Vagina (tissue), 2 donors: ENCODE measurements around the gene NUP42. TPM values are rescaled to one million over a fixed set of nuclear protein-coding genes. Genes with fewer than 3 reads are reported as not detected.

Source experiments
- DNase-seq, 2 donors: peaks; one replicate each; pipeline ENCODE4 v3.0.0-alpha.2; 2017; ENCODE audit errors: extremely low spot score in 2 of 2
- H3K27ac ChIP-seq: fragments of 200-600 bp; sonication (generic); one replicate; pipeline ENCODE4 v1.5.1; 2019
- H3K27me3 ChIP-seq: fragments of 200-600 bp; sonication (generic); one replicate; pipeline ENCODE4 v1.5.1; 2019
- H3K36me3 ChIP-seq, 2 donors: fragments of 200-600 bp; sonication (generic); one replicate each; pipeline ENCODE4 v1.5.1; 2017 to 2019
- H3K4me1 ChIP-seq: fragments of 200-600 bp; sonication (generic); one replicate; pipeline ENCODE4 v1.5.1; 2019
- H3K4me3 ChIP-seq, 2 donors: fragments of 200-600 bp; sonication (generic); 1 replicate in 1 of 2; 2 replicates in 1 of 2; pipeline ENCODE4 v1.5.1; 2016 to 2019
- H3K9me3 ChIP-seq: fragments of 200-600 bp; sonication (generic); one replicate; pipeline ENCODE4 v1.5.1; 2019
- POLR2A ChIP-seq, 2 donors: fragments of 450-650 bp; IDR thresholded peaks; one replicate each; pipeline ENCODE4 v1.6.1; 2017; ENCODE audit warnings: antibody characterized with exemption in 2 of 2, mild to moderate bottlenecking in 2 of 2, moderate library complexity in 2 of 2
- POLR2AphosphoS5 ChIP-seq, 2 donors: sonication (generic); formaldehyde crosslinking; IDR thresholded peaks; one replicate each; pipeline ENCODE4 v1.9.0; 2017; ENCODE audit warnings: antibody characterized with exemption in 2 of 2, mild to moderate bottlenecking in 2 of 2, low read depth in 1 of 2; ENCODE audit not compliant: insufficient read depth in 1 of 2
- intact Hi-C: fragments of 100-400 bp; cut with DNase I; formaldehyde crosslinking; loops from one replicate; pipeline ENCODE4 v1.15.1; 2023
- total RNA-seq: library from RNA; depleted of rRNA; stranded (reverse); fragments of >200 nt; gene quantifications from one replicate; pipeline ENCODE4 v1.2.3, GENCODE V29; 2016
- TF ChIP-seq, protein P1 (sequence below), 3 experiments: fragments of 450-650 bp in 2 of 3; fragments of 200-600 bp in 1 of 3; sonication (generic) in 1 of 3; IDR thresholded peaks; one replicate each; pipeline ENCODE4 v1.5.1; 2017 to 2019; ENCODE audit warnings: antibody characterized with exemption in 3 of 3, mild to moderate bottlenecking in 2 of 3, moderate library complexity in 2 of 3

NUP42 gene
- total RNA-seq, 1 donor from 2014 or later = 27.0 TPM

DNA sequence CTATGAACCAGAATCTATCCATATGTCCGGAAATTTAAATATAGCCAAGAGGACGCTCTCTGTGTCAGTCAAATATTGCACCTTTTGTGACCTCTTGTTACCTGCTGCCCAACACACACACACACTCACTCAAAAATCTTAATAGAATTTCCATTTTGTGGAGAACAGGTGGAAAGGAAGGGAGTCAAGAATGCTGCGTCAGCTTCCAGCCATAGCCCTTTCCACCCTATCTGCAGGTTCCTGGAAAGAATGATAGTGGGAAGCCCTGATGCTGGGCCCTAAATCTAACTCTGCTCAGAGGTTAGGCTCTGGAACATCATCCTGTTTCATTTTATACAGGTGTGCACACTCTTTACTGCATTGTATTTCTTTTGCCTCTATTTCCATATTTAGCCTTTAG, 55.2 kb downstream of the NUP42 start:
- no peaks in the 10 kb centered on the region for H3K36me3 ChIP-seq
- no peak for DNase-seq
- no peak overlapping the region for H3K4me3 ChIP-seq
- H3K27me3 ChIP-seq = no peaks in the 10 kb centered on the region
- peaks cover 12% of the 10 kb centered on the region for H3K4me1 ChIP-seq
- H3K27ac ChIP-seq = no peak overlapping the region
- intact Hi-C loops = no loop called here
- no peaks in the 10 kb centered on the region for H3K9me3 ChIP-seq
- TF ChIP-seq POLR2AphosphoS5 (IDR thresholded peaks at IDR 0.05; ENCODE audit: insufficient read depth in 1 of 2, low read depth in 1 of 2) = no peak
- TF ChIP-seq, protein P1, sequence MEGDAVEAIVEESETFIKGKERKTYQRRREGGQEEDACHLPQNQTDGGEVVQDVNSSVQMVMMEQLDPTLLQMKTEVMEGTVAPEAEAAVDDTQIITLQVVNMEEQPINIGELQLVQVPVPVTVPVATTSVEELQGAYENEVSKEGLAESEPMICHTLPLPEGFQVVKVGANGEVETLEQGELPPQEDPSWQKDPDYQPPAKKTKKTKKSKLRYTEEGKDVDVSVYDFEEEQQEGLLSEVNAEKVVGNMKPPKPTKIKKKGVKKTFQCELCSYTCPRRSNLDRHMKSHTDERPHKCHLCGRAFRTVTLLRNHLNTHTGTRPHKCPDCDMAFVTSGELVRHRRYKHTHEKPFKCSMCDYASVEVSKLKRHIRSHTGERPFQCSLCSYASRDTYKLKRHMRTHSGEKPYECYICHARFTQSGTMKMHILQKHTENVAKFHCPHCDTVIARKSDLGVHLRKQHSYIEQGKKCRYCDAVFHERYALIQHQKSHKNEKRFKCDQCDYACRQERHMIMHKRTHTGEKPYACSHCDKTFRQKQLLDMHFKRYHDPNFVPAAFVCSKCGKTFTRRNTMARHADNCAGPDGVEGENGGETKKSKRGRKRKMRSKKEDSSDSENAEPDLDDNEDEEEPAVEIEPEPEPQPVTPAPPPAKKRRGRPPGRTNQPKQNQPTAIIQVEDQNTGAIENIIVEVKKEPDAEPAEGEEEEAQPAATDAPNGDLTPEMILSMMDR (IDR thresholded peaks at IDR 0.05) = no peak
- no peak for TF ChIP-seq POLR2A (IDR thresholded peaks at IDR 0.05)

- DNase-seq = no peak
- no peaks in the 10 kb centered on the region for H3K36me3 ChIP-seq
- intact Hi-C loops = no loop called here
- TF ChIP-seq POLR2AphosphoS5 (IDR thresholded peaks at IDR 0.05; ENCODE audit: insufficient read depth in 1 of 2, low read depth in 1 of 2) (no peak), POLR2A (IDR thresholded peaks at IDR 0.05) (no peak)
- TF ChIP-seq, protein P1 (IDR thresholded peaks at IDR 0.05) = no peak
- no peak overlapping the region for H3K27ac ChIP-seq
- H3K4me3 ChIP-seq = no peak overlapping the region
- H3K27me3 ChIP-seq = no peaks in the 10 kb centered on the region
- peaks cover 22% of the 10 kb centered on the region for H3K4me1 ChIP-seq
- H3K9me3 ChIP-seq = no peaks in the 10 kb centered on the region
Measured at GRCh38 chr7:23238983-23239652, 57.3 kb downstream of the NUP42 start.

DNA sequence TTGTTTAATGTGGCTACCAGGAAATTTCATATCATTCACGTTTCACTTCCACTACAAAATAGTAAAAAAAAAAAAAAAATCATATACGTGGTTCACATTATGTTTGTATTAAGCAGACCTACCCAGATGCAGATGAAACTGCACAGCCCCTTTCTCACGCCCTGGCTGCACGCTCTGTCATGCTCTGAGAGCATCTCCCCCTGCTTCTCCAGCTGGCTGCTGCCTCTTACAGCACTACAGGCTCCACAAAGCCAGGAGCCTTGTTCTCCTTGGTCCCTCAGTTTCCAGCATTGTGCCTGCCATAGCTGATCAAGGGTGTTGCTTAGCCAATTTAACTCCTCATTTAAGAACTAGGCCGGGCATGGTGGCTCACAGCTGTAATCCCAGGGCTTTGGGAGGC, 57.9 kb downstream of the NUP42 start:
- Histone ChIP-seq H3K27me3 (no peaks in the 10 kb centered on the region), H3K36me3 (no peaks in the 10 kb centered on the region), H3K27ac (no peak overlapping the region), H3K4me3 (no peak overlapping the region), H3K9me3 (no peaks in the 10 kb centered on the region), H3K4me1 (peaks cover 20% of the 10 kb centered on the region)
- TF ChIP-seq POLR2AphosphoS5 (IDR thresholded peaks at IDR 0.05; ENCODE audit: insufficient read depth in 1 of 2, low read depth in 1 of 2) (no peak), POLR2A (IDR thresholded peaks at IDR 0.05) (no peak)
- intact Hi-C loops = no loop called here
- DNase-seq = no peak

DNA sequence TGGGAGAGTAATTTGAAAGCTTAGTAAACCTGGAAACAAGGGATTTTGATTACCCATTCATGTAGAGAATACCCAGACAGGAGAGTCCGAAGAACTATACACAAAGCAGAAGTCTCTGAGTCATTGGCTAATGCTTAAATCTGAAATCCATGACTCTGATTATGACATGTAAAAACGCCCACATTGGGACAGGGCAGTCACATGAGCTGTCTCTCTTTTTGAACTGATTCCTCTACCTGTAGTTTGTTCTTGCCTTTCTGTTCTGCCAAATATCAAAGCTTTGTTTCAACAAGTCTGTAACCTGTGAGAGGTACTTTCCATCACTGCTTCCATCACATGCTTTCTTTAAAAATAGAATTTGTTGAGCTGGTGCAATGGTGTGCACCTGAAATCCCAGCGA, 60.5 kb downstream of the NUP42 start:
- TF ChIP-seq, protein P1 (IDR thresholded peaks at IDR 0.05) = no peak
- TF ChIP-seq POLR2AphosphoS5 (IDR thresholded peaks at IDR 0.05; ENCODE audit: insufficient read depth in 1 of 2, low read depth in 1 of 2) = peak in 1 of 2 donors; percentile 93
- no peak for DNase-seq
- no peaks in the 10 kb centered on the region for H3K36me3 ChIP-seq
- H3K4me3 ChIP-seq = no peak overlapping the region
- peaks cover 19% of the 10 kb centered on the region for H3K4me1 ChIP-seq
- no peaks in the 10 kb centered on the region for H3K9me3 ChIP-seq
- intact Hi-C loops = no loop called here
- peak overlapping the region; percentile 76 for H3K27ac ChIP-seq
- H3K27me3 ChIP-seq = no peaks in the 10 kb centered on the region

DNA sequence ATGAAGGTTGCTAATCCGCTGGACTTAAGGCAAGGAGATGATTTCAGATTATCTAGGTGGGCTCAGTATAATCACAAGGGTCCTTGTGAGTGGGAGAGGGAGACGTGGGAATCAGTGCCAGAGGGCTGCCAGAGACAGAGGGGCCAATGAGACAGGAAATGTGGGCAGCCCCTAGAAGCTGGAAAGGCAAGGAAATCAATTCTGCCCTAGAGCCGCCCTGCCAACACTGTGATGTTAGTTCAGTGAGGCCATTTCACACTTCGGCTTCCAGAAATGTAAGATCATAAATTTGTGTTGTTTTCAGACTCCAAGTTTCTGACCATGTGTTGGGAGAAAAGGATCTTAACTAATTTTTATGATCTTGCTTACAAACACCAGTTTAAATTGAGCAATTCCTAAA, 61.1 kb downstream of the NUP42 start:
- peaks cover 25% of the 10 kb centered on the region for H3K4me1 ChIP-seq
- H3K27ac ChIP-seq = peak overlapping the region; percentile 76
- intact Hi-C loops = no loop called here
- no peaks in the 10 kb centered on the region for H3K36me3 ChIP-seq
- no peaks in the 10 kb centered on the region for H3K9me3 ChIP-seq
- DNase-seq = no peak
- TF ChIP-seq POLR2AphosphoS5 (IDR thresholded peaks at IDR 0.05; ENCODE audit: insufficient read depth in 1 of 2, low read depth in 1 of 2) (no peak), POLR2A (IDR thresholded peaks at IDR 0.05) (no peak)
- TF ChIP-seq, protein P1 (IDR thresholded peaks at IDR 0.05) = no peak
- no peaks in the 10 kb centered on the region for H3K27me3 ChIP-seq
- H3K4me3 ChIP-seq = no peak overlapping the region
